Left ventricle myocardium superior (tissue), 1 donor: ENCODE measurements around the gene HOXB1. TPM values are rescaled to one million over a fixed set of nuclear protein-coding genes. Genes with fewer than 3 reads are reported as not detected.
"Not testable (repeated sequence)": the region's sequence is repeated elsewhere in the genome, so short reads cannot be mapped to it uniquely, and the experiment has no call there.

Experiments
- ATAC-seq: fragments of 200-7000 bp; cut with Tn5 transposase; one replicate; pipeline ENCODE4 v1.9.1; 2020; ENCODE audit warnings: mild to moderate bottlenecking, moderate library complexity
- DNase-seq: peaks from one replicate; pipeline ENCODE4 v3.0.0-alpha.2; 2020
- intact Hi-C: fragments of 100-400 bp; cut with micrococcal nuclease; formaldehyde crosslinking; loops from one replicate; pipeline ENCODE4 v1.11.0; 2022
- total RNA-seq: library from RNA; stranded (reverse); fragmentation: NEBNext Ultra II Directional; extraction: Animal tissue kit (Norgen Biotek cat#: 25700); gene quantifications from one replicate; pipeline ENCODE4 v1.2.1, GENCODE V29; 2021
- donor health status: DM: no; HTN: yes; CAD: no; lungs with severe emphysema.

HOXB1 gene
- total RNA-seq, 1 donor from 2014 or later: not detected

- DNase-seq (no peak), ATAC-seq (no peak)
- intact Hi-C loops: no loop called here
These were observed 46.0 kb downstream of the HOXB1 start for GRCh38 chr17:48484850-48485249.

- intact Hi-C loops: no loop called here
- no peak for ATAC-seq
These were observed 46.6 kb downstream of the HOXB1 start for GRCh38 chr17:48484256-48484655.

GRCh38 chr17:48483471-48484131 is 47.2 kb downstream of the HOXB1 start:
- no peak for DNase-seq
- ATAC-seq: no peak
- intact Hi-C loops: no loop called here

More at GRCh38 chr17:48484256-48484655, 46.6 kb downstream of the HOXB1 start:
- no peak for DNase-seq

- DNase-seq (no peak), ATAC-seq (no peak)
- intact Hi-C loops: no loop called here
These were observed 47.8 kb downstream of the HOXB1 start for GRCh38 chr17:48483004-48483403.

GRCh38 chr17:48482301-48482700 is 48.5 kb downstream of the HOXB1 start:
- ATAC-seq, intact Hi-C loops, DNase-seq: not testable (repeated sequence)

- DNase-seq (no peak), ATAC-seq (no peak)
- intact Hi-C loops: no loop called here
These were observed 51.8 kb downstream of the HOXB1 start for GRCh38 chr17:48479014-48479402.

Other genes with a start within 250 kb of the HOXB1 start
- 0.27 TPM for gene SKAP1, start 100.8 kb downstream of the HOXB1 start, total RNA-seq
- 2.8 TPM for gene HOXB2, start 14.1 kb upstream of the HOXB1 start, total RNA-seq
- 0.79 TPM for gene HOXB4, start 47.3 kb upstream of the HOXB1 start, total RNA-seq
- gene HOXB3, start 59.2 kb upstream of the HOXB1 start, total RNA-seq: 2.7 TPM
- gene HOXB5, start 62.8 kb upstream of the HOXB1 start, total RNA-seq: not detected
- gene HOXB6, start 74.0 kb upstream of the HOXB1 start, total RNA-seq: 0.20 TPM
- gene HOXB7, start 80.0 kb upstream of the HOXB1 start, total RNA-seq: 0.30 TPM
- gene HOXB8, start 84.3 kb upstream of the HOXB1 start, total RNA-seq: not detected
- not detected for gene HOXB9, start 95.3 kb upstream of the HOXB1 start, total RNA-seq
- gene PRAC1, start 191.5 kb upstream of the HOXB1 start, total RNA-seq: not detected
- not detected for gene PRAC2, start 192.2 kb upstream of the HOXB1 start, total RNA-seq
- gene HOXB13, start 197.7 kb upstream of the HOXB1 start, total RNA-seq: not detected